HG03520 (cell line): ENCODE results near the gene NACAD.

Experiments used
- ATAC-seq: cut with Tn5 transposase; IDR thresholded peaks from one replicate; pipeline ENCODE4 v1.9.1; 2021; ENCODE audit warnings: mild to moderate bottlenecking, moderate library complexity; ENCODE audit not compliant: unreplicated experiment

Gene NACAD

GRCh38 chr7:45088821-45089340 is at the start of gene NACAD:
Gene NACAD (minus strand): TSS chr7:45088969. CDS start chr7:45088894, 75 bp downstream.
- no peak for ATAC-seq

GRCh38 chr7:45136106-45137060 is 47.6 kb upstream of the NACAD start:
- no peak for ATAC-seq

- no peak for ATAC-seq
Observed at GRCh38 chr7:45133877-45134276, 45.1 kb upstream of the NACAD start.

- no peak for ATAC-seq
Observed at GRCh38 chr7:45133352-45133751, 44.6 kb upstream of the NACAD start.

- no peak for ATAC-seq
Observed at GRCh38 chr7:45132708-45133320, 44.0 kb upstream of the NACAD start.

GRCh38 chr7:45131891-45132290 is 43.1 kb upstream of the NACAD start:
- ATAC-seq, result no peak

GRCh38 chr7:45130910-45131309 is 42.1 kb upstream of the NACAD start:
- no peak for ATAC-seq

GRCh38 chr7:45129906-45130305 is 41.1 kb upstream of the NACAD start:
- no peak for ATAC-seq

GRCh38 chr7:45129181-45129800 is 40.5 kb upstream of the NACAD start:
- no peak for ATAC-seq

- no peak for ATAC-seq
Observed at GRCh38 chr7:45126920-45127319, 38.2 kb upstream of the NACAD start.

- ATAC-seq, result no peak
Observed at GRCh38 chr7:45126201-45126600, 37.4 kb upstream of the NACAD start.

- no peak for ATAC-seq
Observed at GRCh38 chr7:45125193-45125904, 36.6 kb upstream of the NACAD start.

GRCh38 chr7:45123913-45124710 is 35.3 kb upstream of the NACAD start:
- no peak for ATAC-seq

GRCh38 chr7:45122975-45123860 is 34.4 kb upstream of the NACAD start:
- no peak for ATAC-seq

GRCh38 chr7:45119550-45119949 is 30.8 kb upstream of the NACAD start:
- ATAC-seq, result no peak

GRCh38 chr7:45118889-45119331 is 30.1 kb upstream of the NACAD start:
- no peak for ATAC-seq

- ATAC-seq, result no peak
Observed at GRCh38 chr7:45118292-45118691, 29.5 kb upstream of the NACAD start.

GRCh38 chr7:45117582-45117981 is 28.8 kb upstream of the NACAD start:
- no peak for ATAC-seq

- ATAC-seq, result no peak
Observed at GRCh38 chr7:45116048-45116447, 27.3 kb upstream of the NACAD start.
